RWPE1 (cell line): Measurements from ENCODE around the gene BACH2.
"Not testable (repeated sequence)": the region's sequence is repeated elsewhere in the genome, so short reads cannot be mapped to it uniquely, and the experiment has no call there.

Experiments used
- CTCF ChIA-PET: fragments of 350-600 bp; sonication (Branson Sonifier 250); formaldehyde crosslinking; extraction: SDS; loops from one replicate; lab custom pipeline; 2021; lab: Yijun Ruan, JAX
- POLR2A ChIA-PET: fragments of 400-600 bp; formaldehyde crosslinking; extraction: SDS; loops from one replicate; lab custom pipeline; 2020; ENCODE audit warnings: antibody characterized with exemption; ENCODE audit not compliant: low non-redundant PET; lab: Yijun Ruan, JAX
- DNase-seq: peaks from one replicate; pipeline ENCODE4 v3.0.0; 2012; ENCODE audit warnings: low spot score
- H3K27ac ChIP-seq: fragments of 450-650 bp; 2 replicates; pipeline ENCODE4 v1.5.1; 2017
- CTCF ChIP-seq: fragments of 450-650 bp; conservative IDR thresholded peaks from 2 replicates; pipeline ENCODE4 v1.5.1; 2017; ENCODE audit warnings: low read depth, mild to moderate bottlenecking

Gene BACH2

GRCh38 chr6:89977808-89978748, 318.6 kb downstream of the BACH2 start:
- DNase-seq, result no peak

GRCh38 chr6:89976694-89977020, 320.0 kb downstream of the BACH2 start:
- ChIA-PET POLR2A (no interaction called here), CTCF (interaction anchor here (0.6 kb wide), 1 partner anchor 290 kb away, joined by 4 read pairs; no protein-coding TSS in a partner anchor)
- H3K27ac ChIP-seq, result no peak overlapping the region
- TF ChIP-seq CTCF, result no peak
- DNase-seq, result no peak

More at GRCh38 chr6:89977808-89978748, 318.6 kb downstream of the BACH2 start:
- CTCF ChIA-PET, result interaction anchor here (1.8 kb wide), 1 partner anchor 318 kb away, joined by 4 read pairs; no protein-coding TSS in a partner anchor
- no peak overlapping the region for H3K27ac ChIP-seq
- no peak for TF ChIP-seq CTCF
- POLR2A ChIA-PET, result no interaction called here

- CTCF ChIA-PET, result interaction anchor here (0.5 to 1.0 kb wide), 5 partner anchors 36 to 1069 kb away, joined by 3 to 7 read pairs (median 4); no protein-coding TSS in a partner anchor
- TF ChIP-seq CTCF, result no peak
- H3K27ac ChIP-seq, result no peak overlapping the region
- POLR2A ChIA-PET, result no interaction called here
- DNase-seq, result no peak
These were observed 320.5 kb downstream of the BACH2 start for GRCh38 chr6:89975991-89976693.

- POLR2A ChIA-PET, result no interaction called here
- no peak overlapping the region for H3K27ac ChIP-seq
- DNase-seq, result no peak
- no peak for TF ChIP-seq CTCF
- CTCF ChIA-PET, result interaction anchor here (0.5 to 1.0 kb wide), 5 partner anchors 35 to 1070 kb away, joined by 3 to 7 read pairs (median 4); no protein-coding TSS in a partner anchor
These were observed 321.3 kb downstream of the BACH2 start for GRCh38 chr6:89975366-89975765.

- no peak for DNase-seq
- TF ChIP-seq CTCF, result no peak
- POLR2A ChIA-PET, result no interaction called here
- CTCF ChIA-PET, result interaction anchor here (1.0 kb wide), 1 partner anchor 34 kb away, joined by 3 read pairs; no protein-coding TSS in a partner anchor
- no peak overlapping the region for H3K27ac ChIP-seq
These were observed 321.8 kb downstream of the BACH2 start for GRCh38 chr6:89974834-89975233.

- TF ChIP-seq CTCF, result no peak
- ChIA-PET CTCF (no interaction called here), POLR2A (no interaction called here)
- no peak for DNase-seq
- H3K27ac ChIP-seq, result no peak overlapping the region
These were observed 324.6 kb downstream of the BACH2 start for GRCh38 chr6:89972025-89972381.

- DNase-seq, H3K27ac ChIP-seq, POLR2A ChIA-PET, CTCF ChIA-PET: not testable (repeated sequence)
These were observed 325.2 kb downstream of the BACH2 start for GRCh38 chr6:89971338-89972024.
